ENCODE results near the gene NLGN1. TPM values are rescaled to one million over a fixed set of nuclear protein-coding genes. Genes with fewer than 3 reads are reported as not detected.

Gene NLGN1
- total and polyA plus RNA-seq, 2 of the 8 experiments (the other 6 are each of a cell fraction or from before 2014, with no cell fraction given) = 7.8 to 14.8 TPM

- FAIRE-seq (no peak), DNase-seq (ENCODE audit: low read depth in 1 of 2, low spot score in 2 of 2) (no peak)
- Histone ChIP-seq H3K27ac (ENCODE audit: low read depth, low read length) (no peak overlapping the region), H3K9ac (replicated peaks in 1 of 4; ENCODE audit: extremely low read depth in 1 of 4, low read depth in 3 of 4, low read length in 3 of 4) (no peak overlapping the region), H2BK120ac (replicated peaks; ENCODE audit: low read depth, low read length) (no peak overlapping the region), H3K36me3 (ENCODE audit: control insufficient read depth in 2 of 4, insufficient read depth in 4 of 4, low read length in 3 of 4) (no peaks in the 10 kb centered on the region), H4K91ac (replicated peaks; ENCODE audit: insufficient read length, low read length) (no peak overlapping the region), H3K18ac (ENCODE audit: extremely low read depth, low read length) (no peak overlapping the region), H3K4ac (replicated peaks; ENCODE audit: insufficient read length, low read depth, low read length) (no peak overlapping the region), H2BK15ac (ENCODE audit: low read length) (no peak overlapping the region), H3K56ac (replicated peaks; ENCODE audit: insufficient read length, low read depth, low read length) (no peak overlapping the region), H3K23ac (ENCODE audit: insufficient read length) (no peak overlapping the region), H3K4me3 (ENCODE audit: extremely low read depth in 1 of 4, insufficient read depth in 2 of 4, low read depth in 3 of 4, low read length in 4 of 4) (no peak overlapping the region), H2BK5ac (ENCODE audit: low read depth, low read length) (no peak overlapping the region), H4K8ac (ENCODE audit: extremely low read depth, insufficient read depth, low read length) (no peak overlapping the region), H3K4me1 (replicated peaks in 1 of 4; ENCODE audit: control insufficient read depth in 3 of 4, insufficient read depth in 4 of 4, low read length in 3 of 4) (peaks cover 0 to 3% (median 0%) of the 10 kb centered on the region in 4 experiments; a peak in 2 of 7 replicates), H4K20me1 (replicated peaks in 1 of 2; ENCODE audit: control insufficient read depth in 1 of 2, insufficient read depth in 2 of 2, low read length in 2 of 2) (no peaks in the 10 kb centered on the region), H4K5ac (ENCODE audit: insufficient read length, low read depth, low read length) (no peak overlapping the region), H3K23me2 (ENCODE audit: low read depth, low read length) (no peaks in the 10 kb centered on the region), H3K79me1 (ENCODE audit: low read depth, low read length) (no peaks in the 10 kb centered on the region), H3K4me2 (ENCODE audit: insufficient read depth in 1 of 2, low read depth in 2 of 2, low read length in 2 of 2) (no peak overlapping the region), H3K9me3 (ENCODE audit: insufficient read depth in 2 of 2, low read depth in 1 of 2, low read length in 1 of 2) (no peaks in the 10 kb centered on the region), H3K14ac (ENCODE audit: insufficient read length) (no peak overlapping the region), H2BK12ac (ENCODE audit: low read depth, low read length) (no peak overlapping the region), H3K79me2 (ENCODE audit: control insufficient read depth in 1 of 2, insufficient read depth in 2 of 2, low read length in 2 of 2) (no peaks in the 10 kb centered on the region), H2AK5ac (ENCODE audit: low read depth, low read length) (no peak overlapping the region), H2BK20ac (ENCODE audit: low read length) (no peak overlapping the region), H2AFZ (ENCODE audit: low read length) (no peak overlapping the region), H3K27me3 (replicated peaks in 1 of 4; ENCODE audit: control insufficient read depth in 3 of 4, extremely low read depth in 1 of 4, insufficient read depth in 3 of 4, low read length in 3 of 4) (no peaks in the 10 kb centered on the region)
- WGBS, 2 experiments (ENCODE audit: extremely low coverage in 1 of 2, insufficient coverage in 1 of 2, insufficient read length in 1 of 2, insufficient replicate concordance in 2 of 2, low coverage in 1 of 2, low lambda C conversion rate in 2 of 2, missing lambda C conversion rate in 1 of 2) = 94% methylated on average over 1 of the region's 1 CpG; no CpG with 5 or more reads in 1 of the 2 experiments
- CTCF ChIA-PET (ENCODE audit: partially characterized antibody) = interaction anchor here (2.1 kb wide), 1 partner anchor 26 kb away, joined by 4 read pairs; no protein-coding TSS in a partner anchor
- POLR2A ChIA-PET (ENCODE audit: partially characterized antibody) = no interaction called here
- TF ChIP-seq GTF2F1 (IDR thresholded peaks at IDR 0.05; ENCODE audit: borderline replicate concordance, low read depth, low read length) (no peak), SIRT6 (IDR thresholded peaks at IDR 0.05; ENCODE audit: low read length) (no peak), GABPA (IDR thresholded peaks at IDR 0.05; ENCODE audit: borderline replicate concordance, insufficient read depth, low read length) (no peak), RNF2 (IDR thresholded peaks at IDR 0.05; ENCODE audit: borderline replicate concordance, low read depth, low read length, missing control alignments, poor library complexity, severe bottlenecking) (no peak), CHD2 (IDR thresholded peaks at IDR 0.05; ENCODE audit: low read length) (no peak), CBX8 (IDR thresholded peaks at IDR 0.05; ENCODE audit: borderline replicate concordance, low read depth, low read length) (no peak), POLR2A (IDR thresholded peaks at IDR 0.05; ENCODE audit: control extremely low read depth in 1 of 2, low read depth in 2 of 2, low read length in 2 of 2) (no peak), TEAD4 (IDR thresholded peaks at IDR 0.05; ENCODE audit: low read depth, low read length) (no peak), CEBPB (IDR thresholded peaks at IDR 0.05; ENCODE audit: low read depth, low read length) (no peak), CREB1 (IDR thresholded peaks at IDR 0.05) (no peak), ATF2 (IDR thresholded peaks at IDR 0.05; ENCODE audit: low read length) (no peak), USF2 (IDR thresholded peaks at IDR 0.05; ENCODE audit: low read length) (no peak)
Measured at GRCh38 chr3:173734473-173734872, 336.9 kb downstream of the NLGN1 start.
